T-helper 1 cell treated with Interleukin-12 subunit alpha and Interleukin-12 subunit beta and Interleukin-4 antibody, amounts not matched to agents 30 μg/mL and 1 μg/mL, for 36 hours (primary cell): ENCODE measurements around the gene ATP9B.

Experiments used
- H3K27ac Mint-ChIP-seq: one replicate; pipeline ENCODE4 v1.8.0; 2021; ENCODE audit warnings: mild to moderate bottlenecking, mixed read lengths
- H3K27me3 Mint-ChIP-seq: one replicate; pipeline ENCODE4 v1.8.0; 2021; ENCODE audit warnings: low read depth, mixed read lengths
- H3K36me3 Mint-ChIP-seq: one replicate; pipeline ENCODE4 v1.8.0; 2021; ENCODE audit warnings: low read depth, mixed read lengths
- H3K4me1 Mint-ChIP-seq: one replicate; pipeline ENCODE4 v1.8.0; 2021; ENCODE audit warnings: low read depth, mixed read lengths
- H3K4me3 Mint-ChIP-seq: one replicate; pipeline ENCODE4 v1.8.0; 2021; ENCODE audit warnings: mild to moderate bottlenecking, moderate library complexity, mixed read lengths
- H3K9me3 Mint-ChIP-seq: one replicate; pipeline ENCODE4 v1.8.0; 2021; ENCODE audit warnings: mixed read lengths

Gene ATP9B

DNA sequence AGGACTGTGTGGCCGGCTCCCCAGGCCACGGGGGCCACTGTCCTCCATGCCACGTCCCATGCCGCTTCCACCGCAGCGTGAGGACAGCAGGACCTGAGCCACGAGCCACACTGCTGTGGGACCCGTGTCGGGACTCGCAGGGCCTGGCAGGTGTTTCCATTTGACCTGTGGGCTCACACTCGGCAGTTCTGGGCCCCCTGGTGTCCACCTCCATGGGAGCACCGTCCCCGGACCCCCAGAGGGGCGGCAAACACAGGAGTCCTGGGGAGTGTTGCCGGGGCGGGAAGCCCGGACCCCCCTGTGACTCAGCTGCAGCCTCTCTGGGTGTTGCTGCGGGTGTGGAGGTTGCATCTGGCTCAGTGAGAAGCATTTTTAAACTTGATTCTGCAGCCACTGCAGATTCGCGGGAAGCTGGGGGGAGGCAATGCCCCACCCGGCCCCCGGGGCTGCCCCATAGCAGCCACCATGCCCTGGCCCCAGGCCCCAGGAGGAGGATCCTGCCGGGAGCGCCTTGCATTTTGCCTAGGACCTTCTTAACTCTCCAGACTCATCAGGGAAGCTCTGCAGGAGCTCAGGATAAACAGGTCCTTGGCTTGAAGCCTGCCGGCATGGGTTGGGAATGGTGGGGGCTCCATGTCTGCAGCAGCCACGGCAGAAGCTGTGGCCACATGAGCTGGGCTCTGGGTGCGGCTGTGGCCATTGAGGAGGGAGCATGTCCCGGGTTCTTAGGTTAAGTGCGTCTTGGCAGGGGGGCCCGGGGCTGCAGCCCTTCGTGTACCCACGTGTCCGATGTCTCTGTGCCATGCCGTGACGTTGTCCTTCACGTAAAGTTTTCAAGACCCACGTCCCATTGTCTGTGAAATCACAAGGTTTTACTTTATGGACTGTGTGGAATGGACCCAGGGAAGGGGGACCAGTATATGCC lies 357.4 kb downstream of the ATP9B start:
- no peaks in the 10 kb centered on the region for H3K9me3 Mint-ChIP-seq
- H3K27me3 Mint-ChIP-seq, result no peaks in the 10 kb centered on the region
- H3K27ac Mint-ChIP-seq, result no peak overlapping the region
- peaks cover 13% of the 10 kb centered on the region for H3K36me3 Mint-ChIP-seq
- peaks cover 13% of the 10 kb centered on the region for H3K4me1 Mint-ChIP-seq
- no peak overlapping the region for H3K4me3 Mint-ChIP-seq

GRCh38 chr18:79427368-79428225 lies 358.4 kb downstream of the ATP9B start:
- H3K27me3 Mint-ChIP-seq, result no peaks in the 10 kb centered on the region

More at GRCh38 chr18:79427368-79428225, 358.4 kb downstream of the ATP9B start:
- no peak overlapping the region for H3K4me3 Mint-ChIP-seq
- H3K9me3 Mint-ChIP-seq, result no peaks in the 10 kb centered on the region
- H3K27ac Mint-ChIP-seq, result no peak overlapping the region
- H3K4me1 Mint-ChIP-seq, result peaks cover 13% of the 10 kb centered on the region
- peaks cover 10% of the 10 kb centered on the region for H3K36me3 Mint-ChIP-seq
